Activated T-helper 1 cell treated with anti-CD3 and anti-CD28 coated beads, Interleukin-12 subunit alpha, Interleukin-12 subunit beta, Interleukin-2, Interleukin-4 antibody, amounts not matched to agents 30 ng/mL and 10 ng/mL and 1 ng/mL, durations not matched to agents 14 hours and 24 hours and 36 hours (primary cell): ENCODE measurements around the gene GPRIN3. TPM values are rescaled to one million over a fixed set of nuclear protein-coding genes. Genes with fewer than 3 reads are reported as not detected.
"Not testable (repeated sequence)": the region's sequence is repeated elsewhere in the genome, so short reads cannot be mapped to it uniquely, and the experiment has no call there.

Experiments used
- DNase-seq: peaks from one replicate; pipeline ENCODE4 v3.0.0; 2021; ENCODE audit warnings: low spot score
- H3K27ac Mint-ChIP-seq: one replicate; pipeline ENCODE4 v1.8.0; 2021; ENCODE audit warnings: mild to moderate bottlenecking, mixed read lengths
- H3K27me3 Mint-ChIP-seq: one replicate; pipeline ENCODE4 v1.8.0; 2022; ENCODE audit warnings: mild to moderate bottlenecking, moderate library complexity, mixed read lengths; ENCODE audit not compliant: insufficient read depth
- H3K36me3 Mint-ChIP-seq: one replicate; pipeline ENCODE4 v1.8.0; 2021; ENCODE audit warnings: low read depth, mixed read lengths
- H3K4me1 Mint-ChIP-seq: one replicate; pipeline ENCODE4 v1.8.0; 2021; ENCODE audit warnings: low read depth, mixed read lengths
- H3K4me3 Mint-ChIP-seq: one replicate; pipeline ENCODE4 v1.8.0; 2021; ENCODE audit warnings: mild to moderate bottlenecking, moderate library complexity, mixed read lengths
- H3K9me3 Mint-ChIP-seq: one replicate; pipeline ENCODE4 v1.8.0; 2021; ENCODE audit warnings: mixed read lengths
- intact Hi-C: fragments of 100-400 bp; cut with micrococcal nuclease; formaldehyde crosslinking; loops from one replicate; pipeline ENCODE4 v1.15.1; 2024
- total RNA-seq: library from RNA; stranded (reverse); gene quantifications from 2 replicates; pipeline ENCODE4 v1.2.3, GENCODE V29; 2022

The GPRIN3 gene
- total RNA-seq, 1 donor from 2014 or later: 37.1 TPM

GRCh38 chr4:89216422-89216821 is 91.2 kb downstream of the GPRIN3 start:
- intact Hi-C loops: no loop called here
- Mint-ChIP-seq H3K9me3 (peaks cover 2% of the 10 kb centered on the region), H3K4me1 (no peaks in the 10 kb centered on the region), H3K36me3 (no peaks in the 10 kb centered on the region), H3K27ac (no peak overlapping the region), H3K4me3 (no peak overlapping the region), H3K27me3 (peaks cover 4% of the 10 kb centered on the region)
- DNase-seq: no peak

GRCh38 chr4:89215736-89216135 is 91.9 kb downstream of the GPRIN3 start:
- Mint-ChIP-seq H3K36me3 (no peaks in the 10 kb centered on the region), H3K4me1 (no peaks in the 10 kb centered on the region), H3K27ac (no peak overlapping the region), H3K9me3 (peaks cover 4% of the 10 kb centered on the region), H3K4me3 (no peak overlapping the region), H3K27me3 (peaks cover 4% of the 10 kb centered on the region)
- intact Hi-C loops: no loop called here
- DNase-seq: no peak

GRCh38 chr4:89214308-89214707 is 93.3 kb downstream of the GPRIN3 start:
- Mint-ChIP-seq H3K36me3 (no peaks in the 10 kb centered on the region), H3K4me1 (no peaks in the 10 kb centered on the region), H3K27ac (no peak overlapping the region), H3K27me3 (peaks cover 4% of the 10 kb centered on the region), H3K4me3 (no peak overlapping the region), H3K9me3 (peaks cover 4% of the 10 kb centered on the region)
- intact Hi-C loops: no loop called here
- DNase-seq: no peak

GRCh38 chr4:89213382-89213701 is 94.3 kb downstream of the GPRIN3 start:
- intact Hi-C loops: no loop called here
- H3K4me3 Mint-ChIP-seq: no peak overlapping the region
- H3K27me3 Mint-ChIP-seq: peaks cover 4% of the 10 kb centered on the region
- no peak overlapping the region for H3K27ac Mint-ChIP-seq
- no peak for DNase-seq
- no peaks in the 10 kb centered on the region for H3K36me3 Mint-ChIP-seq
- peaks cover 10% of the 10 kb centered on the region for H3K9me3 Mint-ChIP-seq
- H3K4me1 Mint-ChIP-seq: no peaks in the 10 kb centered on the region

DNA sequence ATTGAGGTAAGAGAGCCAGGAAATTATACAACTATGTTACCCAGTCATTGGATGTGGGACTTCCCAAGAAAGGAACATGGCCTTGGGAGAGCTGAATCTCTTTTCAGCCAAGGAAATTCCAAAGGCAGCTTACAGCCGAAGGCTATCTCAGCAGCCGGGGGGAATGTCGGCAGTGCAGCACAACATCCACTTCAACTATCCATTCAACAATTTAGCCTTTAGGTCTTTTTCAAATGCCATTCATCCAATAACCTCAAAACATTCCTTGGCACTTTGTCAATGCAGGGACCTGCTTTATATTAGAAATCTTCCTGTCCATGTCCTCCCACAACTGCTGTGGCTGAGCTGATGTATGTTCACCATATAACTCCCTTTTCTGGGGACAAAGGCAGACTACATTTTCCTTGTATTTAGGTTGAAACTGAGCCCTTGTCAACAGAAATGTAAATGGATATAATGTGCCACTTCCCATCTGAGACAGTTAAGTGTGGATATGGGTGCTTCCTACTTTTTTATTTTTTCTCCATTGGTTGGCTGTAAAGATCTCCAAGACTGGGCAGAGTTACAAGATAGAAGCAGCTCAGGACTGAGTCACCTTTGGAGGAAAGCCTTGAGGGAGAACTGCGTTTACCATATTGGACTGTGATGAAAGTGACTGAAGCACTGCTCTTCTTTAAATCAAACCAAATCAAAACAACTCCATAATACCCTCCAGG is 94.8 kb downstream of the GPRIN3 start:
- peaks cover 15% of the 10 kb centered on the region for H3K9me3 Mint-ChIP-seq
- H3K4me1 Mint-ChIP-seq: no peaks in the 10 kb centered on the region
- peaks cover 4% of the 10 kb centered on the region for H3K27me3 Mint-ChIP-seq
- no peak for DNase-seq
- intact Hi-C loops: no loop called here
- no peaks in the 10 kb centered on the region for H3K36me3 Mint-ChIP-seq
- no peak overlapping the region for H3K27ac Mint-ChIP-seq
- no peak overlapping the region for H3K4me3 Mint-ChIP-seq

DNA sequence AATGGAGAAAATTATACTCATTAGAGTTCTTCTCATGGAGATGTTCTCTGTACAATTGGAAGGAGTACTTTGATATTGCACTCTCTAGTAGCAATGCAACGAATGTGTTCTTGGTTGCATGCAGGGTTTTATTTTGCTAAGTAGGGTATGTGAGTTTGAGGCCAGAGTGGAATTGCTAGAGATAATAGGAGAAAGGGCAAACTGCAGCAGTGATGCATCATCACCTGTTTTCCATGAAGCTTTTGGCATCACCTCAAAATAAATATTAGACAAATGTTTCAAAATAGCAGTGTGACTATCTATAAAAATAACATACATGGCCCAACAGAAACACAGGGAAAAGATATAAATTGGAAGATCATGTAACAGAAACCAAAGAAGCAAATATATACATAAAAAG is 103.0 kb downstream of the GPRIN3 start:
- no peak for DNase-seq
- Mint-ChIP-seq H3K4me3 (no peak overlapping the region), H3K27me3 (peaks cover 5% of the 10 kb centered on the region), H3K4me1 (no peaks in the 10 kb centered on the region), H3K36me3 (no peaks in the 10 kb centered on the region), H3K9me3 (peaks cover 12% of the 10 kb centered on the region), H3K27ac (no peak overlapping the region)
- intact Hi-C loops: no loop called here

DNA sequence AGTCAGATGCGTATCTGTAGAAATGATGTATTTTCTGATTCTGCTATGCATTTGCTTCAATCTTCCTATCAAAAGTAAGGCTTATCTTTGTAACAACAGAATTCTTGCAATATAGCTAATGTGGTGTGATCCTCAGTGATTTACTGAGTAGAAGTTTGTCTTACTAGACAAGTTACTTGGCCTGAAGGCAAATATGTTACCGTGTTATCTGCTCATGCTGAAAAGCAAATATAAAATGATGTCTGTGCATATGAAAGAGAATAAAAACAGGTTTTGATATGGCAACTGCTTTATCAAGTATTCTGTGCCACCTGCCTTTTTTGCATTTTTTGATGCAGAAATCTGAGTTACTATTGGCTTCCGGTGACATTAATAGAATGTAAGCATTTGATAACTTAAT is 103.7 kb downstream of the GPRIN3 start:
- no peak overlapping the region for H3K27ac Mint-ChIP-seq
- H3K4me3 Mint-ChIP-seq: no peak overlapping the region
- H3K36me3 Mint-ChIP-seq: no peaks in the 10 kb centered on the region
- intact Hi-C loops: no loop called here
- H3K9me3 Mint-ChIP-seq: peaks cover 11% of the 10 kb centered on the region
- H3K4me1 Mint-ChIP-seq: no peaks in the 10 kb centered on the region
- no peak for DNase-seq
- H3K27me3 Mint-ChIP-seq: peaks cover 5% of the 10 kb centered on the region

DNA sequence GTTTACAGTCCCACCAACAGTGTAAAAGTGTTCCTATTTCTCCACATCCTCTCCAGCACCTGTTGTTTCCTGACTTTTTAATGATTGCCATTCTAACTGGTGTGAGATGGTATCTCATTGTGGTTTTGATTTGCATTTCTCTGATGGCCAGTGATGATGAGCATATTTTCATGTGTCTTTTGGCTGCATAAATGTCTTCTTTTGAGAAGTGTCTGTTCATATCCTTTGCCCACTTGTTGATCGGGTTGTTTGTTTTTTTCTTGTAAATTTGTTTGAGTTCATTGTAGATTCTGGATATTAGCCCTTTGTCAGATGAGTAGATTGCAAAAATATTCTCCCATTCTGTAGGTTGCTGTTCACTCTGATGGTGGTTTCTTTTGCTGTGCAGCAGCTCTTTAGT is 108.2 kb downstream of the GPRIN3 start:
- H3K4me1 Mint-ChIP-seq, H3K9me3 Mint-ChIP-seq, H3K27ac Mint-ChIP-seq, H3K36me3 Mint-ChIP-seq, H3K4me3 Mint-ChIP-seq, intact Hi-C loops, H3K27me3 Mint-ChIP-seq, DNase-seq: not testable (repeated sequence)

GRCh38 chr4:89197920-89198319 is 109.7 kb downstream of the GPRIN3 start:
- H3K4me1 Mint-ChIP-seq: no peaks in the 10 kb centered on the region
- H3K36me3 Mint-ChIP-seq: no peaks in the 10 kb centered on the region
- no peak overlapping the region for H3K4me3 Mint-ChIP-seq
- intact Hi-C loops: no loop called here
- peaks cover 9% of the 10 kb centered on the region for H3K27me3 Mint-ChIP-seq
- H3K27ac Mint-ChIP-seq: no peak overlapping the region
- H3K9me3 Mint-ChIP-seq: no peaks in the 10 kb centered on the region
- DNase-seq: no peak

DNA sequence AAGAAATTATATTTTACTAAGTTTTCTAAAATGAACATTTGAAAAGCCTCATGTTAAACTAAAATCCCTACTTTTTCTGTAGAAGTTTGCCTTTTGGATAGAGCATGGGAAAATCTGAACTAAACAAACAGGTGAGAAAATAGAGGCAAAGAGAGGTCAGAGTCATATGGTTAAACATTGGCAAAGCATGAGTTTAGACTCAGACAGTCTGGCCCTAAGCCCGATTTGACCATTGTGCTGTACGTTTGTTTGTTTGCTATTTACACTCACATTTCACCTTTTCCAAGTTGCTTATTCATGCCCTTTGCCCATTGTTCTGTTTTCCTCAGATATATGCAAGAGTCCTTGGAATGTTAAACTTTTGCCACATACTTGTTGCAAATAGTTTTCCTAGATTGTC is 110.9 kb downstream of the GPRIN3 start:
- Mint-ChIP-seq H3K27ac (no peak overlapping the region), H3K9me3 (no peaks in the 10 kb centered on the region), H3K4me1 (no peaks in the 10 kb centered on the region), H3K4me3 (no peak overlapping the region), H3K27me3 (peaks cover 7% of the 10 kb centered on the region), H3K36me3 (no peaks in the 10 kb centered on the region)
- DNase-seq: no peak
- intact Hi-C loops: no loop called here

DNA sequence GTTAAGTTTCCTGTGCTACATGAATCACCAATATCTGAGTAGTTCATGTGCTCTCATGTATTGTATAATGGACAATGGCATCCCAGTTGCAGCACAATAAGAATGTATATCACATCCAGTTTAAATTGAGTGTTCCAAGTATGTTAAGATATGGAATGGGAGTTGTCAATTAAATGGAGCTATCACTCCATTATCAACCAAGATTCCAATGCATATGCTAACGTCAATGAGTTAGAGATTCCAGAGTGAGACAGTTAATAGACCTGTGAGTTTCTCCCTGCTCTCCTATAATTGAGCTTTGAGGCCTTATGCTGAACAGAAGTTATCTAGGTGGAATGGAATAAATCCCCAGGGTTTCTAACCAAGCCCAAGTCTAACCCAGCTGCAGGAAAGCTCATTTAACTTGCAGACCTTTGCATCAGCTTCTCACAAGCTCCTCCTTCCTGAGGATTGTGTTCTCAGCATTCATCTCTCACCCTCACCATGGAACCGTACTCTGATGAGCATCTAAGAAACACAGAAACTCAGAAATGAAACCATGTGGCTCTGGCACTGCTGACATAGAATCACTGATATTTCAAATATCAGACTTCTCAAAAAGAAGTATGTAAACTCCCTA is 111.4 kb downstream of the GPRIN3 start:
- intact Hi-C loops: no loop called here
- Mint-ChIP-seq H3K9me3 (no peaks in the 10 kb centered on the region), H3K36me3 (no peaks in the 10 kb centered on the region), H3K4me1 (no peaks in the 10 kb centered on the region), H3K27me3 (peaks cover 7% of the 10 kb centered on the region), H3K4me3 (no peak overlapping the region), H3K27ac (no peak overlapping the region)
- no peak for DNase-seq

GRCh38 chr4:89193843-89194242 is 113.8 kb downstream of the GPRIN3 start:
- Mint-ChIP-seq H3K9me3 (no peaks in the 10 kb centered on the region), H3K27ac (no peak overlapping the region), H3K36me3 (no peaks in the 10 kb centered on the region), H3K27me3 (peaks cover 20% of the 10 kb centered on the region), H3K4me3 (no peak overlapping the region), H3K4me1 (no peaks in the 10 kb centered on the region)
- intact Hi-C loops: no loop called here
- DNase-seq: no peak
